ENCODE data around the gene LILRB5.
"Not testable (repeated sequence)": the region's sequence is repeated elsewhere in the genome, so short reads cannot be mapped to it uniquely, and the experiment has no call there.

LILRB5 gene

DNA sequence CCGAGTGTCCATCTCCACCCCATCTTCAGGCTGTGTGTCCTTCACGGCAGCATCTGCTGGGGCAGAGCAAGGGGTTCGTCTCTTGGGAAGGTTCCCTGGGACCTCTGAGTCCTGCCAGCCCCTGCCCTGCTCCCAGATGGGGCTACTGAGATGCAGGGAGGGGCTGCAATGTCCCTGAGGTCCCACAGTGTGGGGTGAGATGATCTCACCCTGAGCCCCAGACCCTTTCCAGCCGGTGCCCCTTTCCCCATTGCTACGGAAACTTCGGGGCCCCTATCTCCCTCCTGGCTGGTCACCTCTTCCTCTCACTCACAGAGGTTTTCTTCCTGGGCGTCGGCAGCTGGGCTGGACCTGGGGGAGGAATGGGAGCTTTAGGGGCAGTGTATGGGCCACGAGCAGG lies 18.9 kb upstream of the LILRB5 start:
- Histone ChIP-seq H3K36me3 (ENCODE audit: insufficient read depth, low read length) (no peaks in the 10 kb centered on the region), H2AFZ (ENCODE audit: low read length, unreplicated experiment) (no peak overlapping the region), H3K79me2 (ENCODE audit: control insufficient read depth, insufficient read depth, low read length, unreplicated experiment) (no peaks in the 10 kb centered on the region)

DNA sequence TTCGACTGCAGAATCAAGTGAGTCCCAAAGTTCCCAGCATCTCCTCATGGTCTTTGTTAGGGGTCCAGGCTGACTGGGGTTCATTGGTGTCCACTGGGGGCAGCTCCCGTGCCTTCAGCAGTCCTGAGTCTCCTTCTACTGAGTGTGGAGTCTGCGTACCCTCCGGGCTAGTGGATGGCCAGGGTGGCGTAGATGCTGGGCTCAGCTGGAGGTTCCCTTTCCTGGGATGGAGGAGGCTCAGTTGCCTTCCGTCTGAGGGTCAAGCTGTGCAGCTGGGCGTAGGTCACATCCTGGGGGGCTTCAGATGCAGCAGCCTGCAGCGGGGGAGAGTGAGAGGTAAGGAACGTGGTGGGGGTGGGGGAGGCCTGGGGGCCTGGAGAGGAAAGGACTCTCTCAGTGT lies 17.4 kb upstream of the LILRB5 start:
- H2AFZ ChIP-seq (ENCODE audit: low read length, unreplicated experiment); H3K4me1 ChIP-seq (ENCODE audit: control insufficient read depth, insufficient read depth, low read length, unreplicated experiment); H3K27ac ChIP-seq (ENCODE audit: low read depth, low read length); H3K79me2 ChIP-seq (ENCODE audit: control insufficient read depth, insufficient read depth, low read length, unreplicated experiment); H3K36me3 ChIP-seq (ENCODE audit: insufficient read depth, low read length); H3K4me3 ChIP-seq (ENCODE audit: low read depth, low read length): not testable (repeated sequence)
- peaks cover 19% of the 10 kb centered on the region for H3K27me3 ChIP-seq (ENCODE audit: insufficient read depth, low read length)

More for the DNA sequence above, 18.9 kb upstream of the LILRB5 start:
- no peaks in the 10 kb centered on the region for H3K4me1 ChIP-seq (ENCODE audit: control insufficient read depth, insufficient read depth, low read length, unreplicated experiment)
- no peak overlapping the region for H3K4me3 ChIP-seq (ENCODE audit: low read depth, low read length)
- no peak overlapping the region for H3K27ac ChIP-seq (ENCODE audit: low read depth, low read length)
- peaks cover 14% of the 10 kb centered on the region for H3K27me3 ChIP-seq (ENCODE audit: insufficient read depth, low read length)

DNA sequence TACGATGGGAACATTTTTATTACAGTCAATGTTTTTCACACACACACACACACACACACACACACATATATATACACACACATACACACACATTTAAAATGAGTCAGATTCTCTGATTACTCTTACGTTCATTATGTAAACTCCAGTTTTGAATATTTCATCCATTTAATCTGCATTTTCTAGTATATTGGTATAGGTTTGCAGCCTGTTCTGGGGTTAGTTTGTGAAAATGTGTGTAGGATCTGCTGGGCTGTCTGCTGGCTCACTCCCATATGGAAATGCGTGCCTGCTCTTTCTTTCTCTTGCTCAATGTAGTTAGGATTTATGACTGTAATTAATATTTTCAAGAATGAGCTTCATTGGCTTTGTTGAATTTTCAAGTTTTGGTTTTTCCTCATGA lies 16.7 kb upstream of the LILRB5 start:
- no peaks in the 10 kb centered on the region for H3K36me3 ChIP-seq (ENCODE audit: insufficient read depth, low read length)
- H3K4me3 ChIP-seq (ENCODE audit: low read depth, low read length), result no peak overlapping the region
- H3K4me1 ChIP-seq (ENCODE audit: control insufficient read depth, insufficient read depth, low read length, unreplicated experiment), result no peaks in the 10 kb centered on the region
- H2AFZ ChIP-seq (ENCODE audit: low read length, unreplicated experiment), result no peak overlapping the region
- H3K27me3 ChIP-seq (ENCODE audit: insufficient read depth, low read length), result peaks cover 26% of the 10 kb centered on the region
- no peaks in the 10 kb centered on the region for H3K79me2 ChIP-seq (ENCODE audit: control insufficient read depth, insufficient read depth, low read length, unreplicated experiment)
- no peak overlapping the region for H3K27ac ChIP-seq (ENCODE audit: low read depth, low read length)

DNA sequence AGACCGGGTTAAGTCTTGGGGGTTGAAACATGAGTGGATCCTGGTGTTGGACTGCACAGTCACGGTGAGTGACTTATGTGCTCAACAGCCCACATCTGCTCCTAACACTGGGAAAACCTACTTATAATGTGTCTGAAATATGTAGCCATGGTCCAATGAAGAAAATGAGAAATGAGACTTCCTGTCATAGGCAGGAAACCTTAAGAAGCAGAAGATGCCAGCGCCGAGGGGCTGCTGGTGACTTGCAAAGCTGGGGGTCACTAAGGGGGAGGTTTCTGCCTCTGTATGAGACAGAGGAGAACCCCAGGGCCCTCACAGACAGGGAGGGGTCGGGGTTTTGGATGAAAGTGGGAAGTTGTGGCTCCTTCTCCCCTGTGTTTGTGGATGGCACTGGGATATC lies 15.1 kb upstream of the LILRB5 start:
- not testable (repeated sequence) for H3K27ac ChIP-seq (ENCODE audit: low read depth, low read length); H3K36me3 ChIP-seq (ENCODE audit: insufficient read depth, low read length); H3K79me2 ChIP-seq (ENCODE audit: control insufficient read depth, insufficient read depth, low read length, unreplicated experiment); H3K4me3 ChIP-seq (ENCODE audit: low read depth, low read length); H2AFZ ChIP-seq (ENCODE audit: low read length, unreplicated experiment); H3K4me1 ChIP-seq (ENCODE audit: control insufficient read depth, insufficient read depth, low read length, unreplicated experiment)
- peaks cover 36% of the 10 kb centered on the region for H3K27me3 ChIP-seq (ENCODE audit: insufficient read depth, low read length)

DNA sequence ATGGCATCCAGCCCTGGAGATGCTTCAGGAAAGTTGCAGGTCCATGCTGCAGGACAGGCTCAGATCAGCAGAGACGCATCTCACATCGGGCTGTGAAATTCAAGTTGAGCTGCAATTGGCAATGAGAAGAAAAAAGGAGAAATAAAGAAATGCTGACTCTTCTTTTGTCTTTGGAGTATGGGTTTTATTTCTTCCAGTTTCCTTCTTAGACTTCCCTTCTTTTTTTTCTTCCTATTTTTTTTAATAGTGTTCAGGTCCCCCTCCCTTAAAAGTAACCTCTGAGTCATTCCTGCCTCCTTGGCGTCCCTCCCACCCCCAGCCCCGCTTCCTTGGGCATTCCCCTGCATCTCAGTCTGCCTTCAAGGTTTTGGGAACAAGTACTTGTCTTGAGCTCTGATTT lies 14.5 kb upstream of the LILRB5 start:
- H3K27me3 ChIP-seq (ENCODE audit: insufficient read depth, low read length), result peaks cover 35% of the 10 kb centered on the region

DNA sequence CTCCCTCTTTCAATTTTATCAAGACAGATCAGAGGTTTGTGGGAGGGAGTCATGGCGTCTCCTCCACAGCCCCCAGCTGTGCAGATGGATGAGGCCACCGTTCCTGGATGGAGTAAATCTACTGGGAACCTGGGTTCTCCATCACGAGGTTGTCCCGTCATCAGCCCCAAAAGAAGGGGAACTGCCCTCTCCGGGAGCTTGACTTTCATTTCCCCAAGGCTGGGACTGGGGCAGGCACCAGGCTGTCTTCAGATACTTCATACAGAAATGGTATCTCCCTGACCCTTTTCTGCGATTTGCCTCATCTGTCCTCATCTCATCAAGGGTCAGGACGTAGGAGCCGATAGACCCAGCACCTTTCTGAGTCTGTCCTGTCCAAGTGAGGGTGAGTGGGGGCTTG lies 14.0 kb upstream of the LILRB5 start:
- Histone ChIP-seq H3K4me3 (ENCODE audit: low read depth, low read length) (no peak overlapping the region), H3K79me2 (ENCODE audit: control insufficient read depth, insufficient read depth, low read length, unreplicated experiment) (no peaks in the 10 kb centered on the region), H3K27me3 (ENCODE audit: insufficient read depth, low read length) (peaks cover 36% of the 10 kb centered on the region), H3K36me3 (ENCODE audit: insufficient read depth, low read length) (no peaks in the 10 kb centered on the region), H3K27ac (ENCODE audit: low read depth, low read length) (no peak overlapping the region), H2AFZ (ENCODE audit: low read length, unreplicated experiment) (no peak overlapping the region), H3K4me1 (ENCODE audit: control insufficient read depth, insufficient read depth, low read length, unreplicated experiment) (no peaks in the 10 kb centered on the region)

More for the DNA sequence above, 14.5 kb upstream of the LILRB5 start:
- not testable (repeated sequence) for H3K36me3 ChIP-seq (ENCODE audit: insufficient read depth, low read length); H3K4me1 ChIP-seq (ENCODE audit: control insufficient read depth, insufficient read depth, low read length, unreplicated experiment); H3K79me2 ChIP-seq (ENCODE audit: control insufficient read depth, insufficient read depth, low read length, unreplicated experiment); H2AFZ ChIP-seq (ENCODE audit: low read length, unreplicated experiment); H3K27ac ChIP-seq (ENCODE audit: low read depth, low read length); H3K4me3 ChIP-seq (ENCODE audit: low read depth, low read length)

DNA sequence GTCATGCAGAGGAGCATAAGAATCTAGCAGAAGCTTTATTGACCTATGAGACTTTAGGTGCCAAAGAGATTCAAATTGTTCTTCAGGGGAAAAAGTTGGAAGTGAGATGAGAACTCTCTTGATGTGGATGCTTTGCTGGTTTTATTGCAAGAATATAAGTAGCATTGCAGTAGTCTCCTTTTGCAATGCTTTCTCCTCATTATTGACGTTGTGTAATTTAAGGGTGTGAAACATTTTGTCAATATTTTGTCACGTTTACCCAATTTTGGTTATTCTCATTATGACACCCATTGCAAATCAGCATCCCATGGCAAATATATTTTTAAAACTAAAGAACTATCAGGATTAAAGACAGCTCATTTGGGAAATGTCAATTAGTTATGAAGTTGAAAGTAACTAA lies 11.9 kb upstream of the LILRB5 start:
- Histone ChIP-seq H3K27me3 (ENCODE audit: insufficient read depth, low read length) (peaks cover 35% of the 10 kb centered on the region), H3K36me3 (ENCODE audit: insufficient read depth, low read length) (no peaks in the 10 kb centered on the region), H3K27ac (ENCODE audit: low read depth, low read length) (no peak overlapping the region), H2AFZ (ENCODE audit: low read length, unreplicated experiment) (no peak overlapping the region), H3K4me3 (ENCODE audit: low read depth, low read length) (no peak overlapping the region), H3K4me1 (ENCODE audit: control insufficient read depth, insufficient read depth, low read length, unreplicated experiment) (no peaks in the 10 kb centered on the region), H3K79me2 (ENCODE audit: control insufficient read depth, insufficient read depth, low read length, unreplicated experiment) (no peaks in the 10 kb centered on the region)

DNA sequence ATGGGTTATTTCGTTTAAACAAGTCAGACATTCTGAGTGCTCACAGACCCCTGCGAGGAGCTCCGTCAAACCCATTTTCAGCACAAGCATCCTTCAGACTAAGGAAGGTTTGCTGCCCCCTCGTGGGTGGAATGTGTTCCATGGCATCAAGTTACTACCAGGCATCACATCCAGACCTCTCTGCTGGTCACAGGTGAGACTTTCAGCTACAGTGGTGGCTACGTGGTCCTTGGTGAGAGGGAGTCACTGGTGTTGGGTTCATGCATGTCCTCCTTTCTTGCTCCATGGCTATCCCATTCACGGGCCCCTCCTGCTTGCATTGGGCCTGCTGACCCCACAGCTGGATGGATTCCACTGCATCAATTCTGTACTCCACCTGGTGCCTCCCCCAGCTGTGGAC lies 9.1 kb upstream of the LILRB5 start:
- no peak overlapping the region for H3K4me3 ChIP-seq (ENCODE audit: low read depth, low read length)
- H3K36me3 ChIP-seq (ENCODE audit: insufficient read depth, low read length), result no peaks in the 10 kb centered on the region
- no peak overlapping the region for H2AFZ ChIP-seq (ENCODE audit: low read length, unreplicated experiment)
- H3K27ac ChIP-seq (ENCODE audit: low read depth, low read length), result no peak overlapping the region
- no peaks in the 10 kb centered on the region for H3K79me2 ChIP-seq (ENCODE audit: control insufficient read depth, insufficient read depth, low read length, unreplicated experiment)
- peaks cover 30% of the 10 kb centered on the region for H3K27me3 ChIP-seq (ENCODE audit: insufficient read depth, low read length)
- no peaks in the 10 kb centered on the region for H3K4me1 ChIP-seq (ENCODE audit: control insufficient read depth, insufficient read depth, low read length, unreplicated experiment)

DNA sequence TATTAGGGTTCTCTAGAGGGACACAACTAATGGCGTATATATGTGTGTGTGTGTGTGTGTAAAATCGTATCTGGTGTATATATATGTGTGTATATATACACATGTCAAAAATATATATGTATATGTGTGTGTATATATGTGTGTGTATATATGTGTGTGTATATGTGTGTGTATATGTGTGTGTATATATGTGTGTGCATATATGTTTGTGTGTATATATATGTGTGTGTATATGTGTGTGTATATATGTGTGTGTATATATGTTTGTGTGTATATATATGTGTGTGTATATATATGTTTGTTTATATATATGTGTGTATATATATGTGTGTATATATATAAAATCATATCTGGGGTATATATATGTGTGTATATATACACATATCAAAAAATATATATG lies 5.4 kb upstream of the LILRB5 start:
- Histone ChIP-seq H3K27ac (ENCODE audit: low read depth, low read length) (no peak overlapping the region), H3K36me3 (ENCODE audit: insufficient read depth, low read length) (no peaks in the 10 kb centered on the region), H3K79me2 (ENCODE audit: control insufficient read depth, insufficient read depth, low read length, unreplicated experiment) (no peaks in the 10 kb centered on the region), H3K4me1 (ENCODE audit: control insufficient read depth, insufficient read depth, low read length, unreplicated experiment) (no peaks in the 10 kb centered on the region), H3K27me3 (ENCODE audit: insufficient read depth, low read length) (peaks cover 18% of the 10 kb centered on the region), H3K4me3 (ENCODE audit: low read depth, low read length) (no peak overlapping the region), H2AFZ (ENCODE audit: low read length, unreplicated experiment) (no peak overlapping the region)

DNA sequence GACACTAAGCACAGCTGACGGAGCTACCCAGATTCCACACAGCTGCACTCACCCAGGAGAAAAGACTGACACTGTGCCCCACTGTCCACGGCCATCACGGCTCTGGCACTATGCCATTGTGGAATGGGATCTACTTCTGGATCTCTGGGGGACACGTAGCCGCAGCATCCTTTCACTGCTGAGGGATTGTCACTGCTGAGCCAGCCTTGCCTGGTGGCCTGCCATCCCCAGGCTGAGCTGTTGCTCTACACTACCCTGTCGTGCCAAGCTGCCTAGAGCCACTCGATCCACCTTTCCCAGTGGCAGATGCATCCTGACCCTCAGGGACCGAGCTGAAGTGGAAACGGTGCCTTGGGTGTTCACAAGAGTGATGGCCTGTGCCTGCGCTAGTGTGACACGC lies 5.0 kb upstream of the LILRB5 start:
- H2AFZ ChIP-seq (ENCODE audit: low read length, unreplicated experiment), result no peak overlapping the region
- H3K4me1 ChIP-seq (ENCODE audit: control insufficient read depth, insufficient read depth, low read length, unreplicated experiment), result no peaks in the 10 kb centered on the region
- no peaks in the 10 kb centered on the region for H3K79me2 ChIP-seq (ENCODE audit: control insufficient read depth, insufficient read depth, low read length, unreplicated experiment)
- H3K27me3 ChIP-seq (ENCODE audit: insufficient read depth, low read length), result peaks cover 22% of the 10 kb centered on the region
- H3K27ac ChIP-seq (ENCODE audit: low read depth, low read length), result no peak overlapping the region
- H3K36me3 ChIP-seq (ENCODE audit: insufficient read depth, low read length), result no peaks in the 10 kb centered on the region
- H3K4me3 ChIP-seq (ENCODE audit: low read depth, low read length), result no peak overlapping the region

DNA sequence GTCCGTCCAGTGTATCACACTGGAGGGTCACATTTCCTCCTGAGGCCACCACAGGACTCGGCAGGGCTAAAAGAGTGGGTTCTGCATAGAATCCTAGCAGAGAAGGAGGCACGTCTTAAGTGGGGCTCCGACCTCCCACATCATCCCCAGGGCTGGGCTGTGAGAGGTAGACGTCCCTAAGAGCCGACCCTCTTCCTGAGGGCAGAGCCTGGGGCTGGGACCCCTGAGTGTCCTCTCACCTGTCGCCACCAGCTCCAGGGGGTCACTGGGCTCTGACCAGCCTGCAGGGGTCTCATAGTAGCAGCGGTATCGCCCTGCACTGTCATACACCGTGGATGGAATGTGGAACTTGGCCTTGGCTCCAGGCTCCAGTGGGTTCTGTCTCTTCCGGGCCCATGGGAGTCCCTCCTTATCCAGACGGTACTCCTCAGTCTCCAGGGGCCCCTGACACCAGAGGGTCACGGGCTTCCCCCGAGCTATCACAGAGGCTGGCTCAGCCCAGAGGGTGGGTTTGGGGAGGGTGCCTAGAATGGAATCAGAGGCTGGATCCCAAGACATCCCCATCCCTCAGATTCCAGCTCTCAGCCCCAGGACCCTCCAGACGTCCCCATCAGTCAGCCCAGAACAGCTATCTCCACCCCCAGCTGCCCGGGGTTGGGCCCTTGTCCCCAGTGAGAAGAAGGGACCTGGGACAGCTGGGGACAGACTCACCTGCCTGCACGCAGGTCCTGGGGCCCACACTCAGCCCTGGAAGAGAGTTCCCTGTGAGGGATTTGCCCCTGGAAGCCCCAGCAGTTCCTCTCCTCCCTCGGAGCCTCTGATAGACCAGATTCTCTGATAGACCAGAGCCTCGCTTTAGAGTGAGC lies 590 bp downstream of the LILRB5 start:
- no peak overlapping the region for H3K4me3 ChIP-seq (ENCODE audit: low read depth, low read length)
- peaks cover 38% of the 10 kb centered on the region for H3K27me3 ChIP-seq (ENCODE audit: insufficient read depth, low read length)
- H2AFZ ChIP-seq (ENCODE audit: low read length, unreplicated experiment), result no peak overlapping the region
- H3K36me3 ChIP-seq (ENCODE audit: insufficient read depth, low read length), result no peaks in the 10 kb centered on the region
- no peaks in the 10 kb centered on the region for H3K4me1 ChIP-seq (ENCODE audit: control insufficient read depth, insufficient read depth, low read length, unreplicated experiment)
- no peaks in the 10 kb centered on the region for H3K79me2 ChIP-seq (ENCODE audit: control insufficient read depth, insufficient read depth, low read length, unreplicated experiment)
- no peak overlapping the region for H3K27ac ChIP-seq (ENCODE audit: low read depth, low read length)

Data from ACC112 (cell line).